Trophoblast cell (in vitro differentiated cells and primary cell): ENCODE measurements around the gene FHL3.

ENCODE experiments used
- DNase-seq, 2 donors: peaks; one replicate each; pipeline ENCODE4 v3.0.0-alpha.2; 2016
- H2AFZ ChIP-seq: 2 replicates; pipeline ENCODE4 v1.6.1; 2013; ENCODE audit warnings: low read length, moderate library complexity, mild to moderate bottlenecking; ENCODE audit not compliant: insufficient read depth, poor library complexity
- H2AK5ac ChIP-seq: 2 replicates; pipeline ENCODE4 v1.6.1; 2013; ENCODE audit warnings: mild to moderate bottlenecking, low read length
- H2BK120ac ChIP-seq: 2 replicates; pipeline ENCODE4 v1.6.1; 2013; ENCODE audit warnings: low read length, mild to moderate bottlenecking, moderate library complexity; ENCODE audit not compliant: insufficient read depth, poor library complexity
- H2BK12ac ChIP-seq: 2 replicates; pipeline ENCODE4 v1.6.1; 2013; ENCODE audit warnings: mild to moderate bottlenecking, low read length, moderate library complexity
- H2BK5ac ChIP-seq: 2 replicates; pipeline ENCODE4 v1.6.1; 2013; ENCODE audit warnings: low read length, low read depth, moderate library complexity, mild to moderate bottlenecking; ENCODE audit not compliant: poor library complexity
- H3K14ac ChIP-seq: 2 replicates; pipeline ENCODE4 v1.6.1; 2013; ENCODE audit warnings: mild to moderate bottlenecking, low read length
- H3K18ac ChIP-seq: 2 replicates; pipeline ENCODE4 v1.6.1; 2013; ENCODE audit warnings: mild to moderate bottlenecking, low read length
- H3K23ac ChIP-seq: 2 replicates; pipeline ENCODE4 v1.6.1; 2013; ENCODE audit warnings: low read length
- H3K27ac ChIP-seq: 2 replicates; pipeline ENCODE4 v1.5.1; 2013; ENCODE audit warnings: low read depth, mild to moderate bottlenecking, inconsistent platforms, low read length, moderate library complexity
- H3K27me3 ChIP-seq: 2 replicates; pipeline ENCODE4 v1.6.1; 2013; ENCODE audit warnings: inconsistent platforms, mild to moderate bottlenecking, low read length, moderate library complexity; ENCODE audit not compliant: insufficient read depth
- H3K36me3 ChIP-seq, 2 experiments: 1 replicate in 1 of 2; 2 replicates in 1 of 2; pipeline ENCODE4 v1.6.1; 2013; ENCODE audit warnings: low read length in 2 of 2, mild to moderate bottlenecking in 2 of 2, moderate library complexity in 1 of 2; ENCODE audit not compliant: insufficient read depth in 2 of 2, control insufficient read depth in 1 of 2
- H3K4ac ChIP-seq: 2 replicates; pipeline ENCODE4 v1.6.1; 2013; ENCODE audit warnings: low read depth, mild to moderate bottlenecking, low read length, moderate library complexity
- H3K4me1 ChIP-seq, 2 experiments: 1 replicate in 1 of 2; 2 replicates in 1 of 2; pipeline ENCODE4 v1.6.1; 2013; ENCODE audit warnings: low read length in 2 of 2, mild to moderate bottlenecking in 2 of 2, moderate library complexity in 1 of 2; ENCODE audit not compliant: insufficient read depth in 2 of 2, control insufficient read depth in 1 of 2
- H3K4me2 ChIP-seq: 2 replicates; pipeline ENCODE4 v1.6.1; 2013; ENCODE audit warnings: inconsistent platforms, mild to moderate bottlenecking, low read length, moderate library complexity
- H3K4me3 ChIP-seq: 2 replicates; pipeline ENCODE4 v1.5.1; 2013; ENCODE audit warnings: mild to moderate bottlenecking, low read depth, low read length, inconsistent platforms
- H3K79me1 ChIP-seq: one replicate; pipeline ENCODE4 v1.6.1; 2013; ENCODE audit warnings: low read length
- H3K79me2 ChIP-seq: 2 replicates; pipeline ENCODE4 v1.6.1; 2013; ENCODE audit warnings: low read length, mild to moderate bottlenecking; ENCODE audit not compliant: control insufficient read depth, insufficient read depth, poor library complexity
- H3K9ac ChIP-seq: 2 replicates; pipeline ENCODE4 v1.6.1; 2013; ENCODE audit warnings: mild to moderate bottlenecking, low read length
- H3K9me3 ChIP-seq: 2 replicates; pipeline ENCODE4 v1.6.1; 2013; ENCODE audit warnings: low read depth, mild to moderate bottlenecking, control low read depth, inconsistent platforms, low read length; ENCODE audit not compliant: insufficient read depth
- H4K12ac ChIP-seq: 2 replicates; pipeline ENCODE4 v1.6.1; 2013; ENCODE audit warnings: low read depth, mild to moderate bottlenecking, low read length, moderate library complexity
- H4K8ac ChIP-seq: 2 replicates; pipeline ENCODE4 v1.6.1; 2013; ENCODE audit warnings: low read depth, mild to moderate bottlenecking, low read length, moderate library complexity
- H4K91ac ChIP-seq: one replicate; pipeline ENCODE4 v1.6.1; 2013; ENCODE audit warnings: low read depth, mild to moderate bottlenecking, low read length, moderate library complexity
- WGBS: extraction: QIAGEN DNeasy Blood & Tissue Kit; methylation state at CpG from one replicate; pipeline ENCODE4 v1.1.7; 2013; ENCODE audit warnings: missing lambda C conversion rate; ENCODE audit not compliant: insufficient read length, insufficient coverage; ENCODE audit errors: extremely low coverage; 5-methylcytosine and 5-hydroxymethylcytosine counted together

FHL3 gene

DNA sequence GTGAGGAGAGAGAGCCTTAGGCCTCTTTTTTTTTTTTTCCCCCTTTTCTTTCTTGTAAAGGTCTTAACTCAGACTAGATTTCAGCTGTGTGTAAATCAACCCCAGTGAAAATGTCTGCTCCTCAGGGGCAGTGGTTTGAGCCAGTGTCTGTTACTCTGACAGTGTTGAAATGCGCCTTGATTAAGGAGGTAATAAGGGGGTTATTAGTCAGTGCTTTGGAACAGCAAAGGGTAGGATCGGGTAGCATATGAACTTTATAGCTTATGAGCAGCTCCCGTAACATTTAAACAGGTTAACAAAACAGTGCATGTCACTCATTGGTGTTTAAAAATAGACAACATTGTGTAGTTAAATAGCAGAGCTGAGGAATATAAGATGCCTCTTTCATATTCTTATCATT is 17.5 kb upstream of the FHL3 start:
- Histone ChIP-seq H3K4me2 (no peak overlapping the region), H3K27me3 (no peaks in the 10 kb centered on the region), H3K14ac (no peak overlapping the region), H2BK12ac (no peak overlapping the region), H3K36me3 (peaks cover 43 to 62% of the 10 kb centered on the region in 2 experiments), H3K4ac (no peak overlapping the region), H2BK5ac (no peak overlapping the region), H3K79me2 (no peaks in the 10 kb centered on the region), H3K79me1 (no peaks in the 10 kb centered on the region), H3K4me3 (no peak overlapping the region), H3K9me3 (no peaks in the 10 kb centered on the region), H4K91ac (no peak overlapping the region), H4K8ac (no peak overlapping the region), H2AK5ac (no peak overlapping the region), H2AFZ (no peak overlapping the region), H3K27ac (no peak overlapping the region), H2BK120ac (no peak overlapping the region), H3K9ac (no peak overlapping the region), H3K4me1 (no peaks in the 10 kb centered on the region), H3K23ac (no peak overlapping the region), H4K12ac (no peak overlapping the region), H3K18ac (no peak overlapping the region)
- DNase-seq: no peak
- no CpG with 5 or more reads among the region's 3 CpGs for WGBS

DNA sequence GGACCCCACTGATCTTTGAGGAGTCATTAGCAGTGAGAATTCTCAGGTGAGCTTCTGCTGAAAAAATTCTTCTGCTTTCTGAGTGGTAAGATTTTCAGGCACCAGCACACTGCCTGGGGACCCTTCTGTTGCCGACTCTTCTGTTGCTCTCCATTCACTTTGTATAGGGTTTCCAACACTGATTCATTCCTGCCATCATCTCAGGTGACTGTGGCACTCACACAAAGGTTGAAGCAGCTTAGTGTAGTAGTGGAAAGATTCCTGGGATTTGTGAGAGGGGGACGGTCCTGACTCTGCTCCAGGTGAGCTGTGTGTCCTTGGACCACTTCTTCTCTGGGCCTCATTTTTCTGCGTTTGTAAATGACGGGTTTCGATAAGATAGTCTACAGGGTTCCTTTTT is 16.7 kb upstream of the FHL3 start:
- Histone ChIP-seq H3K36me3 (peaks cover 45 to 68% of the 10 kb centered on the region in 2 experiments), H3K9ac (no peak overlapping the region), H2AK5ac (no peak overlapping the region), H3K4ac (no peak overlapping the region), H3K79me1 (no peaks in the 10 kb centered on the region), H3K4me2 (no peak overlapping the region), H3K4me1 (no peaks in the 10 kb centered on the region), H3K79me2 (no peaks in the 10 kb centered on the region), H3K27me3 (no peaks in the 10 kb centered on the region), H3K23ac (no peak overlapping the region), H3K14ac (no peak overlapping the region), H3K4me3 (no peak overlapping the region), H3K27ac (no peak overlapping the region), H2BK5ac (no peak overlapping the region), H4K12ac (no peak overlapping the region), H2AFZ (no peak overlapping the region), H3K9me3 (no peaks in the 10 kb centered on the region), H3K18ac (no peak overlapping the region), H2BK120ac (no peak overlapping the region), H4K91ac (no peak overlapping the region), H4K8ac (no peak overlapping the region), H2BK12ac (no peak overlapping the region)
- DNase-seq: no peak
- WGBS: no CpG with 5 or more reads among the region's 5 CpGs

DNA sequence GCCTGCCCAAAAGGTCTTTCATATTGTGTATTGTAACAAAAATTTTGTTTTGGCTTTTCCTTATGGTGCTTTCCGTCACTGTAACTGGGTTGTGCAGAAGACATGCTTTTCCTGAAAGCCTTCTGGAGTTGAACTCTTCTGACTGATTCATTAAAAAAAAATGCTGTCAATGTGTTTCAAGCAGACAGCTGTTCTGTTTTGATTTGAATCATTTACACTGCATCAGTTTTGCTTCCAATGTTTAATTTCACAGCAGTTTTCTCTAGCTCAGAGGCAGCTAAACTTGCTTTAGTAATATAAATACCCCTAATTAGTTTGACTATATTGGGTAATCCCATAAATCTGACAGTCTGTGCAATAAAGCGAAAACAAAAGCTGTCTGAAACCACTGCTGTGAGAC is 15.1 kb upstream of the FHL3 start:
- WGBS: no CpG with 5 or more reads among the region's 2 CpGs
- no peak overlapping the region for H3K14ac ChIP-seq
- H3K4me3 ChIP-seq: no peak overlapping the region

DNA sequence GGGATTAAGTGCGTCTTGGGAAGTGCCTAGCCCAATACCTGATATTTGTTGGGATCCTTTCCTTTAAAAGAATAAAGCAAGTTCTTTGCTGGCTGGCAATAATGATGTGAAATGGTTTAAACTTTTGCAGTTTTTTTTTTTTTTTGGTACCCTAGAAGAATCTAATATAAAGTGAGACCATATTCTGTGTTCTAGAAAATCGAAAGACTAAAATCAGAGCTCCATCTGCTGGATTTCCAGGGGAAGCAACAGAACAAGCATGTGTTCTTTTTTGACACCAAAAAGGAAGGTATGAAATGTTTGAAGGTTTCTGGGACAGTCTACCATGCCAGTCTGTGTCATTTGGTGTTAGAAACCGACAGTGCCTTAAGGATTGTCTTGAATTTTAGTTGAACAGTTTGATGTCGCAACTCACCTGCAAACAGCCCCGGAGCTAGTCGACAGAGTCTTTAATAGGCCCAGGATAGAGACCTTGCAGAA is 13.6 kb upstream of the FHL3 start:
- peak in 1 of 2 donors; percentile 41 for DNase-seq
- Histone ChIP-seq H3K4ac (no peak overlapping the region), H3K9me3 (no peaks in the 10 kb centered on the region), H3K4me1 (no peaks in the 10 kb centered on the region), H2AK5ac (no peak overlapping the region), H2BK5ac (no peak overlapping the region), H2BK12ac (no peak overlapping the region), H2AFZ (no peak overlapping the region), H3K79me1 (no peaks in the 10 kb centered on the region), H3K23ac (no peak overlapping the region), H2BK120ac (no peak overlapping the region), H4K8ac (no peak overlapping the region), H3K27ac (no peak overlapping the region), H3K79me2 (no peaks in the 10 kb centered on the region), H3K14ac (no peak overlapping the region), H3K9ac (no peak overlapping the region), H3K36me3 (peaks cover 32 to 55% of the 10 kb centered on the region in 2 experiments), H3K4me3 (no peak overlapping the region), H3K27me3 (no peaks in the 10 kb centered on the region), H3K18ac (no peak overlapping the region), H3K4me2 (no peak overlapping the region), H4K91ac (no peak overlapping the region), H4K12ac (no peak overlapping the region)
- WGBS: no CpG with 5 or more reads among the region's 6 CpGs

More for the DNA sequence above, 15.1 kb upstream of the FHL3 start:
- H3K4me2 ChIP-seq: no peak overlapping the region
- no peaks in the 10 kb centered on the region for H3K27me3 ChIP-seq
- DNase-seq: peak in 1 of 2 donors; percentile 66
- H3K23ac ChIP-seq: no peak overlapping the region
- H2AK5ac ChIP-seq: no peak overlapping the region
- no peak overlapping the region for H3K4ac ChIP-seq
- no peaks in the 10 kb centered on the region for H3K9me3 ChIP-seq
- no peak overlapping the region for H3K9ac ChIP-seq
- H3K18ac ChIP-seq: no peak overlapping the region
- H3K79me2 ChIP-seq: no peaks in the 10 kb centered on the region
- H2BK5ac ChIP-seq: no peak overlapping the region
- no peak overlapping the region for H2BK120ac ChIP-seq
- H4K12ac ChIP-seq: no peak overlapping the region
- no peak overlapping the region for H4K91ac ChIP-seq
- peaks cover 37 to 60% of the 10 kb centered on the region in 2 experiments for H3K36me3 ChIP-seq
- no peak overlapping the region for H4K8ac ChIP-seq
- H3K4me1 ChIP-seq: no peaks in the 10 kb centered on the region
- H2BK12ac ChIP-seq: no peak overlapping the region
- H3K27ac ChIP-seq: no peak overlapping the region
- H2AFZ ChIP-seq: no peak overlapping the region
- no peaks in the 10 kb centered on the region for H3K79me1 ChIP-seq
